Measurements from ENCODE around the gene HERPUD1. TPM values are rescaled to one million over a fixed set of nuclear protein-coding genes. Genes with fewer than 3 reads are reported as not detected.

The HERPUD1 gene
- total and polyA plus RNA-seq, 4 donors: 57.8 to 219 (median 118) TPM

DNA sequence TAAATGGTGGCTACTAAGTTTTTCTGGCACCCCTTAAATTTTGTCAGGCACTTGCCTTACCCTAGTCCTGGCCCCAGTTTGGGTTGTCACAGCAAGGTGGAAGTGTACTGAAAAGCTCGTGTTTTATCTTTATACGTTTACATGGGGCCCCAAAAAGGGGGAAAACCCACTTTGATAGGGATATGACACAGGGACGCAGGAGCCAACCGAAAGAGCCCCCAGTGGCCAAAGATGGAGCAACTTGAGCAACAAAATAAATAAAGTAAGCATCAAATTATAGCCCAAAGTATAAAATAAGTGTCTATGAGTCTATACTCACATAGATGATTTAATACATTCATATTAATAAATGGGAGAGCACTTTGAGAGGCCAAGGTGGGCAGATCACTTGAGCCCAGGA, 24.8 kb downstream of the HERPUD1 start (continued):
- TF ChIP-seq, protein P1, sequence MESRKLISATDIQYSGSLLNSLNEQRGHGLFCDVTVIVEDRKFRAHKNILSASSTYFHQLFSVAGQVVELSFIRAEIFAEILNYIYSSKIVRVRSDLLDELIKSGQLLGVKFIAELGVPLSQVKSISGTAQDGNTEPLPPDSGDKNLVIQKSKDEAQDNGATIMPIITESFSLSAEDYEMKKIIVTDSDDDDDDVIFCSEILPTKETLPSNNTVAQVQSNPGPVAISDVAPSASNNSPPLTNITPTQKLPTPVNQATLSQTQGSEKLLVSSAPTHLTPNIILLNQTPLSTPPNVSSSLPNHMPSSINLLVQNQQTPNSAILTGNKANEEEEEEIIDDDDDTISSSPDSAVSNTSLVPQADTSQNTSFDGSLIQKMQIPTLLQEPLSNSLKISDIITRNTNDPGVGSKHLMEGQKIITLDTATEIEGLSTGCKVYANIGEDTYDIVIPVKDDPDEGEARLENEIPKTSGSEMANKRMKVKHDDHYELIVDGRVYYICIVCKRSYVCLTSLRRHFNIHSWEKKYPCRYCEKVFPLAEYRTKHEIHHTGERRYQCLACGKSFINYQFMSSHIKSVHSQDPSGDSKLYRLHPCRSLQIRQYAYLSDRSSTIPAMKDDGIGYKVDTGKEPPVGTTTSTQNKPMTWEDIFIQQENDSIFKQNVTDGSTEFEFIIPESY (IDR thresholded peaks at IDR 0.05): no peak
- TF ChIP-seq JUND (IDR thresholded peaks at IDR 0.05) (no peak), YY1 (IDR thresholded peaks at IDR 0.05) (no peak), NR2F2 (IDR thresholded peaks at IDR 0.05) (no peak)

GRCh38 chr16:56960681-56961281, 28.8 kb downstream of the HERPUD1 start:
- no peak for DNase-seq (ENCODE audit: low spot score)
- peaks cover 0 to 10% (median 3%) of the 10 kb centered on the region in 4 donors for H3K4me1 ChIP-seq (ENCODE audit: control insufficient read depth in 4 of 4, insufficient read depth in 4 of 4, low read length in 3 of 4)
- H3K9me3 ChIP-seq (ENCODE audit: control insufficient read depth in 4 of 4, low read length in 3 of 4): no peaks in the 10 kb centered on the region
- TF ChIP-seq EGR1 (IDR thresholded peaks at IDR 0.05; ENCODE audit: low read depth in 2 of 2) (no peak), FOXA2 (IDR thresholded peaks at IDR 0.05) (no peak), JUND (IDR thresholded peaks at IDR 0.05) (no peak)
- TF ChIP-seq, protein P2, sequence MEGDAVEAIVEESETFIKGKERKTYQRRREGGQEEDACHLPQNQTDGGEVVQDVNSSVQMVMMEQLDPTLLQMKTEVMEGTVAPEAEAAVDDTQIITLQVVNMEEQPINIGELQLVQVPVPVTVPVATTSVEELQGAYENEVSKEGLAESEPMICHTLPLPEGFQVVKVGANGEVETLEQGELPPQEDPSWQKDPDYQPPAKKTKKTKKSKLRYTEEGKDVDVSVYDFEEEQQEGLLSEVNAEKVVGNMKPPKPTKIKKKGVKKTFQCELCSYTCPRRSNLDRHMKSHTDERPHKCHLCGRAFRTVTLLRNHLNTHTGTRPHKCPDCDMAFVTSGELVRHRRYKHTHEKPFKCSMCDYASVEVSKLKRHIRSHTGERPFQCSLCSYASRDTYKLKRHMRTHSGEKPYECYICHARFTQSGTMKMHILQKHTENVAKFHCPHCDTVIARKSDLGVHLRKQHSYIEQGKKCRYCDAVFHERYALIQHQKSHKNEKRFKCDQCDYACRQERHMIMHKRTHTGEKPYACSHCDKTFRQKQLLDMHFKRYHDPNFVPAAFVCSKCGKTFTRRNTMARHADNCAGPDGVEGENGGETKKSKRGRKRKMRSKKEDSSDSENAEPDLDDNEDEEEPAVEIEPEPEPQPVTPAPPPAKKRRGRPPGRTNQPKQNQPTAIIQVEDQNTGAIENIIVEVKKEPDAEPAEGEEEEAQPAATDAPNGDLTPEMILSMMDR (IDR thresholded peaks at IDR 0.05; ENCODE audit: low read depth, low read length, missing input control): no peak
- H3K27ac ChIP-seq (ENCODE audit: low read depth in 1 of 2, low read length in 2 of 2): peak overlapping the region in 1 of 2 donors; percentile 20
- no peak overlapping the region for H3K4me3 ChIP-seq (ENCODE audit: low read depth in 1 of 3, low read length in 3 of 3)
- no peak overlapping the region for H3K9ac ChIP-seq (ENCODE audit: low read depth in 1 of 2, low read length in 2 of 2)
- H3K27me3 ChIP-seq (ENCODE audit: control insufficient read depth in 4 of 4, insufficient read depth in 4 of 4, low read length in 3 of 4): no peaks in the 10 kb centered on the region
- WGBS: 67% methylated on average over 13 of the region's 13 CpGs
- no peaks in the 10 kb centered on the region for H3K36me3 ChIP-seq (ENCODE audit: control insufficient read depth in 4 of 4, insufficient read depth in 3 of 4, low read depth in 1 of 4, low read length in 3 of 4)

GRCh38 chr16:56961386-56961785, 29.4 kb downstream of the HERPUD1 start:
- Histone ChIP-seq H3K9me3 (ENCODE audit: control insufficient read depth in 4 of 4, low read length in 3 of 4) (no peaks in the 10 kb centered on the region), H3K27ac (ENCODE audit: low read depth in 1 of 2, low read length in 2 of 2) (peak overlapping the region in 1 of 2 donors; percentile 40), H3K4me3 (ENCODE audit: low read depth in 1 of 3, low read length in 3 of 3) (no peak overlapping the region), H3K36me3 (ENCODE audit: control insufficient read depth in 4 of 4, insufficient read depth in 3 of 4, low read depth in 1 of 4, low read length in 3 of 4) (no peaks in the 10 kb centered on the region), H3K4me1 (ENCODE audit: control insufficient read depth in 4 of 4, insufficient read depth in 4 of 4, low read length in 3 of 4) (peaks cover 0 to 15% (median 3%) of the 10 kb centered on the region in 4 donors), H3K27me3 (ENCODE audit: control insufficient read depth in 4 of 4, insufficient read depth in 4 of 4, low read length in 3 of 4) (no peaks in the 10 kb centered on the region), H3K9ac (ENCODE audit: low read depth in 1 of 2, low read length in 2 of 2) (no peak overlapping the region)
- peak; percentile 27 for TF ChIP-seq NR2F2 (IDR thresholded peaks at IDR 0.05)
- TF ChIP-seq RXRA (IDR thresholded peaks at IDR 0.05): peak in 1 of 2 donors; percentile 20
- no peak for TF ChIP-seq RAD21 (IDR thresholded peaks at IDR 0.05)
- no peak for DNase-seq (ENCODE audit: low spot score)
- WGBS: 64% methylated on average over 3 of the region's 3 CpGs

DNA sequence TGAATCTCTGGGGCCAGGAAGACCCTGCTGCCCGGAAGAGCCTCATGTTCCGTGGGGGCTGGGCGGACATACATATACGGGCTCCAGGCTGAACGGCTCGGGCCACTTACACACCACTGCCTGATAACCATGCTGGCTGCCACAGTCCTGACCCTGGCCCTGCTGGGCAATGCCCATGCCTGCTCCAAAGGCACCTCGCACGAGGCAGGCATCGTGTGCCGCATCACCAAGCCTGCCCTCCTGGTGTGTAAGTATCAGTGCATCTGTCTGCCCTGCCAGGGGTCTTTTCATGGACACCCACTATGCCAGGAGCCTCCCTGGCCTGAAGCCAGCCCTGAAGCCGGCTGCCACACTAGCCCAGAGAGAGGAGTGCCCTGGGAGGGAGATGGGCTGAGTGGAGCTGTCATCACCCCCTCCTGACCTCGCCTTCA, 29.9 kb downstream of the HERPUD1 start, which contains the start of gene CETP:
Gene CETP (plus strand): TSS at position 100 of the 431 bp plus-strand sequence. CDS start 30 bp downstream, at position 130.
- Histone ChIP-seq H3K9me3 (ENCODE audit: control insufficient read depth in 4 of 4, low read length in 3 of 4) (no peaks in the 10 kb centered on the region), H3K4me3 (ENCODE audit: low read depth in 1 of 3, low read length in 3 of 3) (no peak within 1 kb of the TSS), H3K27me3 (ENCODE audit: control insufficient read depth in 4 of 4, insufficient read depth in 4 of 4, low read length in 3 of 4) (no peaks in the 10 kb centered on the region), H3K27ac (ENCODE audit: low read depth in 1 of 2, low read length in 2 of 2) (peak within 1 kb of the TSS; percentile 40 to 48), H3K4me1 (ENCODE audit: control insufficient read depth in 4 of 4, insufficient read depth in 4 of 4, low read length in 3 of 4) (peaks cover 0 to 15% (median 3%) of the 10 kb centered on the region in 4 donors), H3K36me3 (ENCODE audit: control insufficient read depth in 4 of 4, insufficient read depth in 3 of 4, low read depth in 1 of 4, low read length in 3 of 4) (no peaks in the 10 kb centered on the region), H3K9ac (ENCODE audit: low read depth in 1 of 2, low read length in 2 of 2) (no peak within 1 kb of the TSS)
- TF ChIP-seq, protein P2 (IDR thresholded peaks at IDR 0.05; ENCODE audit: low read depth, low read length, missing input control): no peak
- TF ChIP-seq, protein P3, sequence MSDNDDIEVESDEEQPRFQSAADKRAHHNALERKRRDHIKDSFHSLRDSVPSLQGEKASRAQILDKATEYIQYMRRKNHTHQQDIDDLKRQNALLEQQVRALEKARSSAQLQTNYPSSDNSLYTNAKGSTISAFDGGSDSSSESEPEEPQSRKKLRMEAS (IDR thresholded peaks at IDR 0.05): no peak
- TF ChIP-seq HNF4G (IDR thresholded peaks at IDR 0.05): no peak
- no peak for TF ChIP-seq RAD21 (IDR thresholded peaks at IDR 0.05)
- TF ChIP-seq GABPA (IDR thresholded peaks at IDR 0.05 in 1 of 2, conservative IDR thresholded peaks at IDR 0.05 in 1 of 2): no peak
- no peak for TF ChIP-seq TAF1 (conservative IDR thresholded peaks at IDR 0.05)
- TF ChIP-seq EGR1 (IDR thresholded peaks at IDR 0.05; ENCODE audit: low read depth in 2 of 2): no peak
- TF ChIP-seq FOXA1 (IDR thresholded peaks at IDR 0.05): no peak
- TF ChIP-seq SP1 (IDR thresholded peaks at IDR 0.05): no peak
- TF ChIP-seq, protein P1 (IDR thresholded peaks at IDR 0.05): no peak
- no peak for TF ChIP-seq YY1 (IDR thresholded peaks at IDR 0.05)
- DNase-seq (ENCODE audit: low spot score): no peak
- WGBS: 75% methylated on average over 12 of the region's 12 CpGs
